ENCODE data around the gene SHC1.
"Not testable (repeated sequence)": the region's sequence is repeated elsewhere in the genome, so short reads cannot be mapped to it uniquely, and the experiment has no call there.

The SHC1 gene

DNA sequence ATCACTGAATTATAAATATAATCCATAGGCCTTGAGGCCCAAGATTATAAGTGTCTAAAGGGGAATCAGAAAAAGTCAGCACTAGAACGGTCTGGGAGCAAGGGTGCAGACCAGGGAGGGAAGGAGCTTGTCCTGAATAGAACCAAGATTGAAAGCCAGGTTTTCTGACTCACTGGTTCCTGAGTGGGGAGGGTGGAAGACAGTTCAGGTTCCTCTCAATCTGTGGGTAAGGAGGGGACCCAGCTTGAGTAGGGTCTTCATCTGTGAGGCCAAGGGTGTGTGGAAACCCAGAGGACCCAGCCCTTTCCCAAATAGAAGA is 23.7 kb upstream of the SHC1 start:
- DNase-seq (ENCODE audit: low spot score in 2 of 2) (no peak), ATAC-seq (ENCODE audit: low read depth) (no peak)
- H3K4me1 Mint-ChIP-seq, result peaks cover 21% of the 10 kb centered on the region
- H3K4me3 Mint-ChIP-seq, result no peak overlapping the region
- H3K9me3 Mint-ChIP-seq, result no peaks in the 10 kb centered on the region
- H3K27ac Mint-ChIP-seq, result no peak overlapping the region
- peaks cover 6% of the 10 kb centered on the region for H3K36me3 Mint-ChIP-seq
- no peaks in the 10 kb centered on the region for H3K27me3 Mint-ChIP-seq

DNA sequence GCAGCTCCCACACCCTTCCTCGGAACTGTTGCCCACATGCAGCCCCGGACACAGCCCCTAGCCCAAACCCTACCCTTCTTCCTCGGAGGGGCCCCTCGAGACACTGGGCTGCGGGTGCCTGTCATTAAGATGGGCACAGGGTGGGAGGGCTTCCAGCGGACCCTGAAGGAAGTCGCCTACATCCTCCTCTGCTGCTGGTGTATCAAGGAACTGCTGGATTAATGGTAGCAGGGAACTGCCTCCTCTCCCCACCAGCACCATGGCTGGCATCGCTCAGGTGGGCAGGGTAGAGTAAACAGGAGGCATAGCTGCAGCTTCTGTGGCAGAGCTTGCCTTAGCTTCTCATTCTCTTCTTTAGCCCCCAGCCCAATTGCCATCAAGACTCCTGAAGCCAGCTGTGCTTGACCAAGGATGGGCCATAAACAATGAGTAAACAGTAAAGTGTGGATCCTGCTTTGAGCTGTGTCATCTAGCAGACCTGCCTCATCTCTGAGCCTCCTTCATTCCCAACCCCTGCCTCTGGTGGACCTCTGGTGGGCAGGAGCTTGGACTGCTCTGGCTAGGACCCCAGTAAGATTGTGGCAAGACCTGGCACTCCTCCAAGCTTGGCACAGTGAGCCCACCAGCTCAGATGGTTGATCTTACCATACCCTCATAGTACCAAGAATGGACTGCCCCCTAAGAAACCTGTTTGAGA is 23.2 kb upstream of the SHC1 start, which contains the start of gene LENEP:
Gene LENEP (plus strand): TSS at position 15 of the 697 bp plus-strand sequence. CDS start 22 bp downstream, at position 37.
- Mint-ChIP-seq H3K4me3 (no peak within 1 kb of the TSS), H3K36me3 (peaks cover 10% of the 10 kb centered on the region), H3K9me3 (no peaks in the 10 kb centered on the region), H3K4me1 (peaks cover 21% of the 10 kb centered on the region), H3K27ac (no peak within 1 kb of the TSS), H3K27me3 (no peaks in the 10 kb centered on the region)
- ATAC-seq (ENCODE audit: low read depth) (no peak), DNase-seq (ENCODE audit: low spot score in 2 of 2) (no peak)

DNA sequence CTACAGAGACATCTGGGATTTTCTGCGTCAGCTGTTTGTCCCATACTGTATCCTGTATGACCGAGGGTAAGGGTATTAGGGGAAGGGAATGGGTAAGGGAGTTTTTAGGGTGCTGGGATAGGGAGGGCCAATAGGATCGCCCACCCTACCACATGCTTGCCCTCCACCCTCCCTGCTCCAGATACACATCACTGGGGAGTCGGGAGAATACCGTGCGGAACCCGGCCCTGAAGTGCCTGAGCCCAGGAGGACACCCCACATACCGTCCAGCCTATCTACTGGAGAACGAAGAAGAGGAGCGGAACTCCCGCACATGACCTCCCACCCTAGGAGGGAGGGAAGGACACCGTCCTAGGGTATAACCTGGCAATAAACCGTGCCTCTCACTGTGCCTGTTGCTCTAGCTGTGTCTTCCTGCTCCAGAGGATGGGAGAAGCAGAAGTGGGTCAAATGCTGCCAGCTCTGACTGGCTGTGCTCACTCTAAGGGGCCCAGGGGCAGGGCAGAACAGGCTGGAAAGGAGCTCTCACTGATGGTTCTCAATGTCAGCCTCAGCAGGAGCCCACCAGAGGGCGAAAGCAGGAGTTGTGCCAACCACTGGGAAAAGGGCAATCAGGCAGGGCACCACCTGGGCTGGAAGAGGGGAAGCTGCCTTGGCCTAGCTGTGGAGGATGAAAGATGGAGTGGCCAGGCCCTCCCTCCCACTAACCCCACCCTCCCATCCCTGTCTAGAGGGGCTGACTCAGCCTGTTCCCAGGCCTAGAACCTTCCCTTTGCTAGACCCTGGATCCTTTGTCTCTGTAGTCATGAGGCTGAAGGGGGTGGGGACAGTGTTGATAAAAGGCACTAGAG is 22.4 kb upstream of the SHC1 start:
- Mint-ChIP-seq H3K36me3 (peaks cover 13% of the 10 kb centered on the region), H3K9me3 (no peaks in the 10 kb centered on the region), H3K4me1 (peaks cover 17% of the 10 kb centered on the region), H3K27ac (no peak overlapping the region), H3K27me3 (no peaks in the 10 kb centered on the region), H3K4me3 (no peak overlapping the region)
- DNase-seq (ENCODE audit: low spot score in 2 of 2) (no peak), ATAC-seq (ENCODE audit: low read depth) (no peak)

DNA sequence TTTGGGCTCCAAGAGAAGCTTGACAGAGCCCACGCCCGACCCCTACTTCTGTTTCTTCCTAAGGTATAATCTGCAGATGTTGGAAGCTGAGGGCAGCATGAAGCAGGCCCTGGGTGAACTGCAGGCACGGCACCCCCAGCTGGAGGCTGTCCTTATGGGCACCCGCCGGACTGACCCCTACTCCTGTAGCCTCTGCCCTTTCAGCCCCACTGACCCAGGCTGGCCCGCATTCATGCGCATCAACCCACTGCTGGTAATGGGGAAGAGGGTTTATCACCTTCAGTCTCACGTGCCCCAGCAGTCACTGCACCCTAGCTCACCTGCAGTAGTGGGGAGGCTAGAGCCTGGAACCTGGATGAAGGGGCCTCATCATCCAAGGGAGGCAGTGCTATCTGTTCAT is 19.7 kb upstream of the SHC1 start:
- Mint-ChIP-seq H3K27ac (no peak overlapping the region), H3K36me3 (peaks cover 13% of the 10 kb centered on the region), H3K9me3 (no peaks in the 10 kb centered on the region), H3K4me1 (peaks cover 9% of the 10 kb centered on the region), H3K27me3 (no peaks in the 10 kb centered on the region), H3K4me3 (no peak overlapping the region)
- DNase-seq (ENCODE audit: low spot score in 2 of 2) (no peak), ATAC-seq (ENCODE audit: low read depth) (no peak)

DNA sequence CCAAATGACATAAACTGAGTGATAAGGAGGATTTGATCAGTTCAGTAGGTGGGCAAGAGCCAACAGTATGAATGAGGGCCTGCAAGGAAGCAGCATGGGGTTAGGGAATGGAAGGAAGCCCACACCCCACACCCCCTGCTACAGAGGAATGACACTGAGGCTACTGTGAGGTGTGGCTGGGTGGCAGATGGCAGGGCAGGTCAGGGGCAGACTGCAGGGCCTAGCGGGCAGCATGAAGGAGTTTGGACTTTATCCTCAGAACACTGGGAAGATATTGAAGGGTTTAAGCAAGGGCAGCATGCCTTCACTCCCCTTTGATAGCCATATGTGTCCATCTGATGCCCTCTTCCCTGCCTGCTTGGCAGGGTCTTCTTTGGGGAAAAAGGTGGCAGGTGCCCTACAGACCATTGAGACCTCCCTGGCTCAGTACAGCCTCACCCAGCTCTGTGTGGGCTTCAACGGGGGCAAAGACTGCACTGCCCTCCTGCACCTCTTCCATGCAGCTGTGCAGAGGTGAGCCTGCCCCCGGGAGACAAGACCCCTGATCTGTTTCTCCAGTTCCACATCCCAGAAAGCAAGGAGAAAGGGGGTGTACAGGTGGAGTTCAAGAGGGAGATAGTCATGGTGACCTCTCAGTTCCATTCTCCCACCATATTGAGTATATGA is 18.8 kb upstream of the SHC1 start:
- H3K9me3 Mint-ChIP-seq, result no peaks in the 10 kb centered on the region

DNA sequence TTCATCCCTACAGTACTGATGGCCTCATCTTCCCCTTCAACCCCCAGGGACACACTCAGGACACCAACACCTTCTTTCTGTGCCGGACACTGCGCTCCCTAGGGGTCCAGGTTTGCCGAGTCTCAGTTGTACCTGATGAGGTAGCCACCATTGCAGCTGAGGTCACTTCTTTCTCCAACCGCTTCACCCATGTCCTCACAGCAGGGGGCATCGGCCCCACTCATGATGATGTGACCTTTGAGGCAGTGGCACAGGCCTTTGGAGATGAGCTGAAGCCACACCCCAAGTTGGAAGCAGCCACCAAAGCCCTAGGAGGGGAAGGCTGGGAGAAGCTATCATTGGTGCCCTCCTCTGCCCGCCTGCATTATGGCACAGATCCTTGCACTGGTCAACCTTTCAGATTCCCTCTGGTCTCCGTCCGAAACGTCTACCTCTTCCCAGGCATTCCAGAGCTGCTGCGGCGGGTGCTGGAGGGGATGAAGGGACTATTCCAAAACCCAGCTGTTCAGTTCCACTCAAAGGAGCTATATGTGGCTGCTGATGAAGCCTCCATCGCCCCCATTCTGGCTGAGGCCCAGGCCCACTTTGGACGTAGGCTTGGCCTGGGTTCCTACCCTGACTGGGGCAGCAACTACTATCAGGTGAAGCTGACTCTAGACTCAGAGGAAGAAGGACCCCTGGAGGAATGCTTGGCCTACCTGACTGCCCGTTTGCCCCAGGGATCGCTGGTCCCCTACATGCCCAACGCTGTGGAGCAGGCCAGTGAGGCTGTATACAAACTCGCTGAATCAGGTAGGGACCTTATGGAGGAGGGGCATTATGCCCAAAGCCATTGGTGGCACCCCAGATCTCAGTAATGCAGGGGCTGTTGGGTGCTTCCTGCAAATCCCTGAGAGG is 17.8 kb upstream of the SHC1 start:
- Mint-ChIP-seq H3K4me3 (no peak overlapping the region), H3K27ac (no peak overlapping the region), H3K27me3 (no peaks in the 10 kb centered on the region), H3K9me3 (no peaks in the 10 kb centered on the region), H3K36me3 (peaks cover 13% of the 10 kb centered on the region), H3K4me1 (peaks cover 16% of the 10 kb centered on the region)
- ATAC-seq (ENCODE audit: low read depth) (no peak), DNase-seq (ENCODE audit: low spot score in 2 of 2) (no peak)

More for the DNA sequence above, 18.8 kb upstream of the SHC1 start:
- Mint-ChIP-seq H3K27me3 (no peaks in the 10 kb centered on the region), H3K36me3 (peaks cover 13% of the 10 kb centered on the region), H3K27ac (no peak overlapping the region), H3K4me3 (no peak overlapping the region), H3K4me1 (peaks cover 9% of the 10 kb centered on the region)
- DNase-seq (ENCODE audit: low spot score in 2 of 2), result no peak
- no peak for ATAC-seq (ENCODE audit: low read depth)

DNA sequence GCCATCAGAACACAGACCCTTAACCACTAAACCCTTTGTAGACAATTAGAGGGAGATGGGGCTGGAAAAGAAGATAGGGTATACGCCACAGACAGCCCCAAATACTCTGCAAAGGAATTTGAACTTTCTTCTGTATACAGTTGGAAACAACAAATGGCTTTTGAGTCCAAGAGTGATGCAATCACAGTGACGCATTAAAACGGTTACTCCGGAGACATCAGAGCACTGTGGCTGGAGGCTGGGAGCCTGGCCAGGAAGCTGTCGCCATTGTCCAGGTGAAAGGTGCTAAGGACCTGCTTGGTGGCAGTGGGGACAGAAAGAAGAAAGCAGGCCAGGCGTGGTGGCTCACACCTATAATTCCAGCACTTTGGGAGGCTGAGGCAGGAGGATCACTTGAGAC is 16.8 kb upstream of the SHC1 start:
- Mint-ChIP-seq H3K27ac (no peak overlapping the region), H3K36me3 (peaks cover 13% of the 10 kb centered on the region), H3K4me1 (peaks cover 16% of the 10 kb centered on the region), H3K9me3 (no peaks in the 10 kb centered on the region), H3K27me3 (no peaks in the 10 kb centered on the region), H3K4me3 (no peak overlapping the region)
- ATAC-seq (ENCODE audit: low read depth) (no peak), DNase-seq (ENCODE audit: low spot score in 2 of 2) (no peak)

DNA sequence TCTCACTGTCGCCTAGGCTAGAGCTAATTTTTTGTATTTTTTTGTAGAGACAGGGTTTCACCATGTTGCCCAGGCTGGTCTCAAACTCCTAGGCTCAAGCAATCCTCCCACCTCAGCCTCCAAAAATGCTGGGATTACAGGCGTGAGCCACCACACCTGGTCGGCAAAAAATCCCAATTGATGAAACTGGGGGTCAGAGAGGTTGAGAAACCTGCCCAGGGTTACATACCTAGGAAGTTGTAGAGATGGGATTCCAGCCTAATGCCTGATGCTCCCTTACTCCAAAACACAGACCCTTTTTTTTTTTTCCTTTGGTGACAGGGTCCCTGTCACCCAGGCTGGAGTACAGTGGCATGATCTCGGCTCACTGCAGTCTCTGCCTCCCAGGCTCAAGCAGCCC is 16.2 kb upstream of the SHC1 start:
- Mint-ChIP-seq H3K4me1 (peaks cover 16% of the 10 kb centered on the region), H3K36me3 (peaks cover 13% of the 10 kb centered on the region)
- not testable (repeated sequence) for ATAC-seq (ENCODE audit: low read depth); DNase-seq (ENCODE audit: low spot score in 2 of 2); H3K9me3 Mint-ChIP-seq; H3K4me3 Mint-ChIP-seq; H3K27me3 Mint-ChIP-seq; H3K27ac Mint-ChIP-seq

DNA sequence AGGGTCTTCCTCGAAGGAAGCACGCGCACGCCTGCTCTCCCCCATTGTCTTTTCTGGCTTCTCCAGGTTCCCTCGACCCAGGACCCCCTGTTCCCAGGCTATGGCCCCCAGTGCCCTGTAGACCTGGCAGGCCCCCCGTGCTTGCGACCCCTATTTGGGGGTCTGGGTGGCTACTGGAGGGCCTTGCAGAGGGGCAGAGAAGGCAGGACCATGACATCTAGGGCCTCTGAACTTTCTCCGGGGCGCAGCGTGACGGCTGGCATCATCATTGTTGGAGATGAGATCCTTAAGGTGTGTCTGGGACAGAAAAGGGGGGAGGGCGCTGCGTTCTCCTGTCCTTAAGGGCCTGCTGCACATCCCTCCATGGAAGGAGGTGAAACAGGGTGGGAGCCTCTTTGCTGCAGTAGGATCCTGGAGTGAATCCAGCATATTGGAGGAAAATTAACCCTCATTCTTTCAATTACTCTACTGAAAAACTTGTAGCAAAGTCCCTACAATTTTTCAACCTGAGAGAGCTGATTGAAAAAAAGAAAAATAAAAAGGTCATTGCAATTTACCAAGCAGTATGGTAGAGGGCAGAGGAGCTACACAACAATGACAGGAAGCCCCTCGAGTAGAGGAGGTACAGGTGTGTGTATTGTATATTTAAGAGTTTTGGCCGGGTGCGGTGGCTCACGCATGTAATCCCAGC is 13.4 kb upstream of the SHC1 start:
- Mint-ChIP-seq H3K9me3 (no peaks in the 10 kb centered on the region), H3K36me3 (peaks cover 7% of the 10 kb centered on the region), H3K4me1 (peaks cover 8% of the 10 kb centered on the region), H3K27ac (peak overlapping the region; percentile 87), H3K4me3 (no peak overlapping the region), H3K27me3 (no peaks in the 10 kb centered on the region)
- ATAC-seq (ENCODE audit: low read depth) (no peak), DNase-seq (ENCODE audit: low spot score in 2 of 2) (no peak)

DNA sequence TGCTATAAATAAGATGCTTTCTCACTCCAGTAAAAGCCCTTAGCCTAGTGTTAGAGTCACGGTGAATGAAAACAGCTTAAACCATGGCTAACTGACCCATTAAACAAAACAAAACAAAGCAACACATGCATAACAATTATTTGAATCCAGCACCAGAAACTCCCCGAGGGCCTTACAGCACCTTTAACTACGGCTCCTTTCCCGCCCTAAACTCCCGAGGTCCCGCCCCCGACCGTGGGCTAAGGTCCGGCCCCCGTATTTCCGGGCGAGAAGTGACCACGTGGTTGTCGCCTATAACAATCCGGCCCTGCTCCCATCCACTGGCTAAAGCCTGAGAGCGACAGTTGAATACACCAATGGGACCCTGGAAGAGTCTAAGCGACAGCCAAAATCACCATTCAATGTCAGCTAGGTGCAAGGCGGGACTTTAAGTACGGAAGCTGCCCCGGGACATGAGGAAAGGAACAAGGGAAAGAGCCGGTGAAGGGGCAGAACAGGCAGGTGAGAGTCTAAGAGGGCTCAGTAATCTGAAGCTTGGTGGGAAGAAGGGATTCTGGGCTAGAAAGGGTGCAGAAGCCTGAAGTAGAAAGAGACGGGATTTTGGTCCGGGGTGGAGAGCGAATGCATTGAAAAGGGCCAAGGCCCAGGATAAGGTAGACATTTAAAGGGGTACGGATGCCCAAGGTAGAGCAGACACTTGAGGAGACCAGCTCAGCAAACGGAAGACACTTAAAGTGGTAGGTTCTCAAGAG is 12.5 kb upstream of the SHC1 start, which contains the start of gene FLAD1:
Gene FLAD1 (plus strand): TSS at position 448 of the 752 bp plus-strand sequence. CDS start 351 bp downstream, outside the sequence.
- DNase-seq (ENCODE audit: low spot score in 2 of 2) (peak; percentile 80 to 93), ATAC-seq (ENCODE audit: low read depth) (peak; percentile 98)
- Mint-ChIP-seq H3K4me1 (peaks cover 6% of the 10 kb centered on the region), H3K27me3 (no peaks in the 10 kb centered on the region), H3K9me3 (no peaks in the 10 kb centered on the region), H3K4me3 (no peak within 1 kb of the TSS), H3K36me3 (peaks cover 3% of the 10 kb centered on the region), H3K27ac (peak within 1 kb of the TSS; percentile 87)

DNA sequence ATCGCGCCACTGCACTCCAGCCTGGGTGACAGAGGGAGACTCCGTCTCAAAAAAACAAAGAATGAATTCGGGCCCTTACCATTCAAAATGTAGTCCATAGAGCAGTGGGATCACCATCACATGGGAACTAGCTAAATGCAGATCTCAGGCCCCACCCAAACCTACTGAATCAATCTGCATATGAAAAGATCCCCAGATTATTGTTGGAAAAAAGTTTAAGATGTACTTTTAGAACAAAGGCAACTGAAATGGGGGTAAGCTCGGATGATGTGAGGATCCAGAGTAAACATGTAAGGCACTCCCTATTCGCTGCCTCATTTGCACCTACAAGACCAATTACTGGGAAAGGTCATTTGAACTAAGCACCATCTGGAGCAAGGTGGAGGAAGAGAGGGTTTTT is 11.8 kb upstream of the SHC1 start:
- H3K27ac Mint-ChIP-seq, result no peak overlapping the region
- no peaks in the 10 kb centered on the region for H3K9me3 Mint-ChIP-seq
- no peak for DNase-seq (ENCODE audit: low spot score in 2 of 2)
- H3K36me3 Mint-ChIP-seq, result peaks cover 5% of the 10 kb centered on the region
- no peak overlapping the region for H3K4me3 Mint-ChIP-seq
- H3K27me3 Mint-ChIP-seq, result no peaks in the 10 kb centered on the region
- H3K4me1 Mint-ChIP-seq, result peaks cover 11% of the 10 kb centered on the region
- ATAC-seq (ENCODE audit: low read depth), result no peak

DNA sequence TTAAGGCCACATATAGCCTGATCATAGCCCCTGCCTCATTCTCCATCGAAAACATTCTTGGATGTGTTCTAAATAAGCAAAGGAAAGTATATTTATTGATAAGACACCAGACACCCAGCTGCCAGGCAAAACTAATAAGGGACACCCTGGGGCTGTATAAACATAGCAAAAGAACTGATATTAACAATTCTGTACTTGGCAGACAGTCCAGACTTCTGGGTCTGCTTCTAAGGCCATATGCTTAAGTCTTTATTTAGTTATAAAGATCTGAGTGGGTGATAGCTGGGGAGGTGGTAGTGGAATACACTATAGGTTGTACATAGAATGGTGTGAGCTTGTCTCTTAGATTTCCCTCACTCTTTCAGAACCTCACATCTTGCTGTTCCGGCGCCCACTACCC is 7.8 kb upstream of the SHC1 start:
- Mint-ChIP-seq H3K36me3 (peaks cover 5% of the 10 kb centered on the region), H3K27me3 (no peaks in the 10 kb centered on the region), H3K4me3 (no peak overlapping the region), H3K27ac (no peak overlapping the region), H3K9me3 (no peaks in the 10 kb centered on the region), H3K4me1 (peaks cover 9% of the 10 kb centered on the region)
- ATAC-seq (ENCODE audit: low read depth), result no peak
- no peak for DNase-seq (ENCODE audit: low spot score in 2 of 2)
